ENCODE data around the gene DPM2.

Gene DPM2

GRCh38 chr9:127905788-127906191, 31.9 kb downstream of the DPM2 start:
- TF ChIP-seq GABPA (IDR thresholded peaks at IDR 0.05; ENCODE audit: low read depth) (no peak), POLR2AphosphoS5 (IDR thresholded peaks at IDR 0.05; ENCODE audit: low read depth) (no peak), CTCF (IDR thresholded peaks at IDR 0.05; ENCODE audit: insufficient read depth, low read length) (no peak), REST (IDR thresholded peaks at IDR 0.05; ENCODE audit: insufficient replicate concordance, low read depth) (no peak), SPI1 (IDR thresholded peaks at IDR 0.05; ENCODE audit: borderline replicate concordance, low read depth) (no peak)
- Histone ChIP-seq H3K27ac (replicated peaks) (peak overlapping the region; percentile 77), H3K27me3 (ENCODE audit: insufficient read depth, poor library complexity, severe bottlenecking) (no peaks in the 10 kb centered on the region), H3K4me3 (replicated peaks; ENCODE audit: insufficient read depth, low read length) (no peak overlapping the region)
- DNase-seq (ENCODE audit: low read depth in 1 of 2, low spot score in 1 of 2) = no peak

DNA sequence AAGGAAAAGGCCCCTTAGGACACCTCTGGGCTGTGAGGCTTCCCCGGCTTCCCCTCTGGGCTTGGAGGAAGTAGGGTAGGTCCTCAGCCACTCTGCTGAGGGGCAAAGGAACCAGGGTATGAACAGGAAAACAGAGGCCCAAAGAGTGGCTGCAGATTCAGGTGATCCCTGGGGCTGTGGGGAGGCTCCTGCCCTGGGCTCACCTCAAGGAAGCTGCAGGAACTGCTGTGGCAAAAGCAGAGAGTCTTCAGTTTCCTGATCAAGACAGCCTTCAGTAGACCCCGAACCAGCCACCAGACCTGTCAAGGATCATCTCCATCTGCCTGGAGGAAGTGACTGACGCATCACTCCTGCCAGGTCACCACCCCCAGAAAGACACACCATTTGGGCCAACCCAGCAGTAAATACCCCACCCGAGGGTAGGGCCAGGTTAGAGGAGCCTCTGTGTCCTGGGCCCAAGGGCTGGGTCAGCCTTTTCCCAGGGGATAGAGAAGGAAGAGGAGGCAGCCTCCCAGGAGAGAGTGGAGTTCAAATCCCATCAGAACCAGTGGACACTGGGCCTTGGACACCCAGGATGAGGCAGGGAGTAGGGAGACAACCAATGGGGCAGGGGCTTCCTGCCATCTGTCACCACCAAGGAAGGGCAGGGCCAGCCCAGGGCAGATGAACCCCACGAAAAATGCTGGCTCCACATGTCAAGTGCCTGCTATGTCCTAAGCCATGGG, 32.5 kb downstream of the DPM2 start:
- TF ChIP-seq CTCF (IDR thresholded peaks at IDR 0.05; ENCODE audit: insufficient read depth, low read length) (no peak), POLR2AphosphoS5 (IDR thresholded peaks at IDR 0.05; ENCODE audit: low read depth) (no peak), GABPA (IDR thresholded peaks at IDR 0.05; ENCODE audit: low read depth) (no peak), SPI1 (IDR thresholded peaks at IDR 0.05; ENCODE audit: borderline replicate concordance, low read depth) (no peak; the same call in 1 of the 2 replicates), REST (IDR thresholded peaks at IDR 0.05; ENCODE audit: insufficient replicate concordance, low read depth) (no peak)
- Histone ChIP-seq H3K27ac (replicated peaks) (peak overlapping the region; percentile 77), H3K4me3 (replicated peaks; ENCODE audit: insufficient read depth, low read length) (no peak overlapping the region), H3K27me3 (ENCODE audit: insufficient read depth, poor library complexity, severe bottlenecking) (no peaks in the 10 kb centered on the region)
- peak in 1 of 2 experiments; percentile 67 for DNase-seq (ENCODE audit: low read depth in 1 of 2, low spot score in 1 of 2)

DNA sequence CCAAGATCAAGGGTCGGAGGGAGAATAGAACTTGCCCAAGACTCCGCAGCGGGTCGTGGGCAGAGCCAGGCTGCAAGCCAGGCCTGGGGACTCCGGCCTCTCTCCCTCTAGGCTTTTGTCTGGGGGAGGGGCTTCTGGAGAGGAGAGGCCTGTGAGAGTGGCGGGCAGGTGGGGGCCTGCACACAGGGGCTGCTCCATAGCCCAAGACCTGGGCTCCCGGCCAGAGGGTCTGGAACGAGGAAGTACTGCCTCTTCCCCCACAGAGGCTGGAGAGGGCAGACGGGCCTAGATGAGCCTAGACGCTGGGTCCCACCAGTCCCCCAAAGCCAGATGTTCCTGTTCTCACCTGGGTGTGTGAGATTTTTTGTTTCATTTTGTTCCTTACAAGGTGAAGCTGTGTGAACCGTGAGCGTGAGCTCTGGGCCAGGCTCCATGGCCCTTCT, 33.1 kb downstream of the DPM2 start:
- Histone ChIP-seq H3K27ac (replicated peaks) (peak overlapping the region; percentile 77), H3K27me3 (ENCODE audit: insufficient read depth, poor library complexity, severe bottlenecking) (no peaks in the 10 kb centered on the region), H3K4me3 (replicated peaks; ENCODE audit: insufficient read depth, low read length) (no peak overlapping the region)
- DNase-seq (ENCODE audit: low read depth in 1 of 2, low spot score in 1 of 2) = peak in 1 of 2 experiments; percentile 69
- TF ChIP-seq REST (IDR thresholded peaks at IDR 0.05; ENCODE audit: insufficient replicate concordance, low read depth) (peak; percentile 18), GABPA (IDR thresholded peaks at IDR 0.05; ENCODE audit: low read depth) (no peak)
